H9 (cell line): ENCODE measurements around the gene COL18A1. TPM values are rescaled to one million over a fixed set of nuclear protein-coding genes. Genes with fewer than 3 reads are reported as not detected.

Experiments
- DNase-seq: peaks from one replicate; pipeline ENCODE4 v3.0.0-alpha.2; 2017
- H2AFZ ChIP-seq: one replicate; pipeline ENCODE4 v1.6.1; 2013; ENCODE audit warnings: mild to moderate bottlenecking, low read length, control low read depth, moderate library complexity
- H2AK5ac ChIP-seq: 2 replicates; pipeline ENCODE4 v1.6.1; 2013; ENCODE audit warnings: low read length, control low read depth, mixed read lengths; ENCODE audit not compliant: insufficient read length
- H2BK120ac ChIP-seq: one replicate; pipeline ENCODE4 v1.6.1; 2013; ENCODE audit warnings: low read depth, mild to moderate bottlenecking, low read length, control low read depth, inconsistent platforms; ENCODE audit not compliant: poor library complexity, severe bottlenecking
- H2BK12ac ChIP-seq: 2 replicates; pipeline ENCODE4 v1.6.1; 2013; ENCODE audit warnings: low read length, control low read depth, mixed read lengths, low read depth; ENCODE audit not compliant: insufficient read length
- H2BK15ac ChIP-seq: 2 replicates; pipeline ENCODE4 v1.6.1; 2013; ENCODE audit warnings: low read depth, low read length, control low read depth
- H2BK20ac ChIP-seq: one replicate; pipeline ENCODE4 v1.6.1; 2013; ENCODE audit warnings: low read depth, mild to moderate bottlenecking, low read length, control low read depth, inconsistent platforms; ENCODE audit not compliant: poor library complexity, severe bottlenecking
- H2BK5ac ChIP-seq: 2 replicates; pipeline ENCODE4 v1.6.1; 2013; ENCODE audit warnings: low read length, control low read depth, mixed read lengths; ENCODE audit not compliant: insufficient read length
- H3K14ac ChIP-seq: 2 replicates; pipeline ENCODE4 v1.6.1; 2013; ENCODE audit warnings: low read length, control low read depth; ENCODE audit not compliant: insufficient read depth
- H3K18ac ChIP-seq: 2 replicates; pipeline ENCODE4 v1.6.1; 2013; ENCODE audit warnings: low read depth, mild to moderate bottlenecking, mixed read lengths, low read length, control low read depth; ENCODE audit not compliant: insufficient read length
- H3K23ac ChIP-seq: 2 replicates; pipeline ENCODE4 v1.6.1; 2013; ENCODE audit warnings: low read length, control low read depth, mixed read lengths, low read depth; ENCODE audit not compliant: insufficient read length
- H3K23me2 ChIP-seq: 2 replicates; pipeline ENCODE4 v1.6.1; 2013; ENCODE audit warnings: low read depth, mild to moderate bottlenecking, mixed read lengths, low read length, control low read depth; ENCODE audit not compliant: insufficient read length, poor library complexity, severe bottlenecking
- H3K27ac ChIP-seq: 2 replicates; pipeline ENCODE4 v1.5.1; 2013; ENCODE audit warnings: low read length, control low read depth, mixed read lengths, low read depth; ENCODE audit not compliant: insufficient read length
- H3K27me3 ChIP-seq: 2 replicates; pipeline ENCODE4 v1.6.1; 2013; ENCODE audit warnings: low read length, control low read depth, inconsistent platforms; ENCODE audit not compliant: insufficient read depth
- H3K4ac ChIP-seq: 2 replicates; pipeline ENCODE4 v1.6.1; 2013; ENCODE audit warnings: low read depth, mild to moderate bottlenecking, control low read depth, inconsistent platforms, low read length, moderate library complexity
- H3K4me1 ChIP-seq: 2 replicates; pipeline ENCODE4 v1.6.1; 2013; ENCODE audit warnings: low read length, control low read depth, inconsistent platforms; ENCODE audit not compliant: insufficient read depth
- H3K4me2 ChIP-seq: 2 replicates; pipeline ENCODE4 v1.6.1; 2013; ENCODE audit warnings: low read length, control low read depth, mixed read lengths; ENCODE audit not compliant: insufficient read length, insufficient read depth
- H3K56ac ChIP-seq: 2 replicates; pipeline ENCODE4 v1.6.1; 2013; ENCODE audit warnings: low read depth, mild to moderate bottlenecking, mixed read lengths, low read length, control low read depth; ENCODE audit not compliant: insufficient read length
- H3K79me1 ChIP-seq: 2 replicates; pipeline ENCODE4 v1.6.1; 2013; ENCODE audit warnings: low read depth, mild to moderate bottlenecking, moderate library complexity, low read length, control low read depth, inconsistent platforms; ENCODE audit not compliant: insufficient read depth, poor library complexity, severe bottlenecking
- H3K79me2 ChIP-seq: 2 replicates; pipeline ENCODE4 v1.6.1; 2013; ENCODE audit warnings: low read length, control low read depth, inconsistent platforms; ENCODE audit not compliant: insufficient read depth
- H3K9ac ChIP-seq: 2 replicates; pipeline ENCODE4 v1.6.1; 2013; ENCODE audit warnings: low read length, control low read depth, mixed read lengths; ENCODE audit not compliant: insufficient read length; ENCODE audit errors: extremely low read depth
- H3K9me3 ChIP-seq: one replicate; pipeline ENCODE4 v1.6.1; 2013; ENCODE audit warnings: low read depth, low read length, inconsistent platforms; ENCODE audit not compliant: control insufficient read depth
- H3T11ph ChIP-seq: one replicate; pipeline ENCODE4 v1.6.1; 2013; ENCODE audit warnings: mild to moderate bottlenecking, low read length, control low read depth, inconsistent platforms
- H4K20me1 ChIP-seq: one replicate; pipeline ENCODE4 v1.6.1; 2013; ENCODE audit not compliant: control insufficient read depth, insufficient read length, insufficient read depth
- H4K5ac ChIP-seq: 2 replicates; pipeline ENCODE4 v1.6.1; 2013; ENCODE audit warnings: low read depth, mild to moderate bottlenecking, mixed read lengths, low read length, control low read depth; ENCODE audit not compliant: insufficient read length
- H4K8ac ChIP-seq: replicated peaks from 2 replicates; pipeline ENCODE4 v1.6.1; 2013; ENCODE audit warnings: low read length, control low read depth, mixed read lengths, low read depth; ENCODE audit not compliant: insufficient read length
- H4K91ac ChIP-seq: 2 replicates; pipeline ENCODE4 v1.6.1; 2013; ENCODE audit warnings: low read depth, mild to moderate bottlenecking, moderate library complexity, mixed read lengths, low read length, control low read depth; ENCODE audit not compliant: insufficient read length
- H3K27ac Mint-ChIP-seq, 3 experiments: 2 replicates in 2 of 3; 3 replicates in 1 of 3; pipeline ENCODE4 v1.8.0; 2020 to 2021; ENCODE audit warnings: mixed read lengths in 3 of 3, mild to moderate bottlenecking in 1 of 3, moderate library complexity in 1 of 3
- H3K27me3 Mint-ChIP-seq: 2 replicates; pipeline ENCODE4 v1.8.0; 2021; ENCODE audit warnings: low read depth, mild to moderate bottlenecking, moderate library complexity, mixed read lengths
- H3K36me3 Mint-ChIP-seq, 3 experiments: 2 replicates in 2 of 3; 3 replicates in 1 of 3; pipeline ENCODE4 v1.8.0; 2020 to 2021; ENCODE audit warnings: low read depth in 3 of 3, mixed read lengths in 3 of 3; ENCODE audit not compliant: insufficient read depth in 1 of 3
- H3K4me1 Mint-ChIP-seq, 2 experiments: 2 replicates each; pipeline ENCODE4 v1.8.0; 2020; ENCODE audit warnings: mixed read lengths in 2 of 2
- H3K4me3 Mint-ChIP-seq, 2 experiments: 2 replicates in 1 of 2; 3 replicates in 1 of 2; pipeline ENCODE4 v1.8.0; 2020 to 2021; ENCODE audit warnings: mild to moderate bottlenecking in 2 of 2, mixed read lengths in 2 of 2, moderate library complexity in 1 of 2
- H3K9me3 Mint-ChIP-seq, 2 experiments: 2 replicates in 1 of 2; 3 replicates in 1 of 2; pipeline ENCODE4 v1.8.0; 2020; ENCODE audit warnings: mild to moderate bottlenecking in 2 of 2, mixed read lengths in 2 of 2, moderate library complexity in 1 of 2
- WGBS: extraction: QIAGEN DNeasy Blood & Tissue Kit; methylation state at CpG from one replicate; pipeline ENCODE4 v1.1.7; 2013; ENCODE audit warnings: missing lambda C conversion rate, low lambda C conversion rate, mixed read lengths; ENCODE audit not compliant: insufficient read length; ENCODE audit errors: extremely low coverage; 5-methylcytosine and 5-hydroxymethylcytosine counted together
- total RNA-seq: library from RNA; stranded (reverse); gene quantifications from 2 replicates; pipeline ENCODE4 v1.2.1, GENCODE V29; 2021
- TF ChIP-seq, protein P1 (sequence below): fragments of 200-600 bp; sonication (generic); conservative IDR thresholded peaks from 3 replicates; pipeline ENCODE4 v1.8.0; 2021; ENCODE audit warnings: antibody characterized with exemption, mild to moderate bottlenecking

Gene COL18A1
- total RNA-seq, 1 experiment from 2014 or later: 232 TPM

DNA sequence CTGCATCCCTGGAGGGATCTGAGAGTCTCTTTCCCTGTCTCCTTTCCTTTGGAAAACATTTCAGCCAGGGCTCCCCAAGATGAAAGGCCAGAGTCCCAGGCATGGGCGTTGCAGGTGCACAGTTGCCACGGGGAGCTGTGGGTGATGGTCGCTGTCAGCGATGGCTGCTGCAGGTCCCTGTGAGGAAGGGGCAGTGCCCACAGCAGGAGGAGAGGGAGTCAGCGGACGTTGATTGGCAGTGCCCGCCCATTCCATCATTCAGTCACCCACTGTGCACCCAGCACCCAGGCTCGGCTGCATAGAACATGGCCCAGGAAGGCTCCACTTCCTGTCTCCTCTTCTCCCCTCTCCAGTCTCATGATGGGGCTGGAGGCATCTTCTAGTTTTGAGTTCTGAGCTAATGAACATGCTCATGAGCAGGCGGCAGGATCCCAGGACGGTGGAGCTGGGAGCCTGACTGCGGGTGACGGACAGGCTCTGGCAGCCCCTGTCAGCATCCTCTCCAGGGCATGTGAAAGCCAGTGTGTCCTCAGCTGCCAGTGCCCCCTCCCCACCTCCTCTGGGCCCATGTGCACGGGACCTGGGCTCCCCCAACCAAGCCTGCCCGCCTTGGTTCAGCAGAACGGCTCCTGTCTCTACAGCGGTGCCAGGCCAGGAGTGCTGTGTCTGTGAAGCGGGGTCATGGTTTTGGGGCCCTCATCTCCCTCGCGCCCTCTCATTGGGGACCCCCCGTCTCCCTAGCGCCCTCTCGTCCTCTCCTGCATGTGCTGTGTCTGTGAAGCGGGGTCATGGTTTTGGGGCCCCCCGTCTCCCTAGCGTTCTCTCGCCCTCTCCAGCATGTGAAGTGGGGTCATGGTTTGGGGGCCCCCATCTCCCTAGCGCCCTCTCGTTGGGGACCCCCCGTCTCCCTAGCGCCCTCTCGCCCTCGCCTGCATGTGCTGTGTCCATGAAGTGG lies 24.5 kb downstream of the COL18A1 start:
- H3K4me1 ChIP-seq: no peaks in the 10 kb centered on the region; the same call in 1 of the 2 replicates
- Mint-ChIP-seq H3K9me3 (no peaks in the 10 kb centered on the region), H3K4me3 (no peak overlapping the region; a peak in 1 of 5 replicates), H3K27me3 (no peaks in the 10 kb centered on the region; the same call in 1 of the 2 replicates), H3K36me3 (peaks cover 2 to 21% (median 16%) of the 10 kb centered on the region in 3 experiments; a peak in 6 of 7 replicates), H3K4me1 (peaks cover 59 to 74% of the 10 kb centered on the region in 2 experiments), H3K27ac (peak overlapping the region; percentile 92 to 96 (median 95))
- H4K20me1 ChIP-seq: no peaks in the 10 kb centered on the region
- H3K27ac ChIP-seq: no peak overlapping the region
- no peak for DNase-seq
- no peak overlapping the region for H3K18ac ChIP-seq
- no peak overlapping the region for H2AFZ ChIP-seq
- no peak overlapping the region for H2BK120ac ChIP-seq
- H3T11ph ChIP-seq: no peak overlapping the region
- H3K23me2 ChIP-seq: no peaks in the 10 kb centered on the region
- H4K5ac ChIP-seq: no peak overlapping the region
- H3K23ac ChIP-seq: no peak overlapping the region
- no peak overlapping the region for H2BK12ac ChIP-seq
- peaks cover 2% of the 10 kb centered on the region for H3K79me1 ChIP-seq
- no peak overlapping the region for H4K91ac ChIP-seq
- no peak overlapping the region; the same call in 1 of the 2 replicates for H3K14ac ChIP-seq
- H3K9me3 ChIP-seq: no peaks in the 10 kb centered on the region
- H2BK5ac ChIP-seq: no peak overlapping the region
- no peak overlapping the region for H2AK5ac ChIP-seq
- H3K9ac ChIP-seq: no peak overlapping the region
- no peak overlapping the region for H2BK20ac ChIP-seq
- H3K4ac ChIP-seq: no peak overlapping the region
- no CpG with 5 or more reads among the region's 32 CpGs for WGBS
- H3K27me3 ChIP-seq: no peaks in the 10 kb centered on the region
- TF ChIP-seq, protein P1, sequence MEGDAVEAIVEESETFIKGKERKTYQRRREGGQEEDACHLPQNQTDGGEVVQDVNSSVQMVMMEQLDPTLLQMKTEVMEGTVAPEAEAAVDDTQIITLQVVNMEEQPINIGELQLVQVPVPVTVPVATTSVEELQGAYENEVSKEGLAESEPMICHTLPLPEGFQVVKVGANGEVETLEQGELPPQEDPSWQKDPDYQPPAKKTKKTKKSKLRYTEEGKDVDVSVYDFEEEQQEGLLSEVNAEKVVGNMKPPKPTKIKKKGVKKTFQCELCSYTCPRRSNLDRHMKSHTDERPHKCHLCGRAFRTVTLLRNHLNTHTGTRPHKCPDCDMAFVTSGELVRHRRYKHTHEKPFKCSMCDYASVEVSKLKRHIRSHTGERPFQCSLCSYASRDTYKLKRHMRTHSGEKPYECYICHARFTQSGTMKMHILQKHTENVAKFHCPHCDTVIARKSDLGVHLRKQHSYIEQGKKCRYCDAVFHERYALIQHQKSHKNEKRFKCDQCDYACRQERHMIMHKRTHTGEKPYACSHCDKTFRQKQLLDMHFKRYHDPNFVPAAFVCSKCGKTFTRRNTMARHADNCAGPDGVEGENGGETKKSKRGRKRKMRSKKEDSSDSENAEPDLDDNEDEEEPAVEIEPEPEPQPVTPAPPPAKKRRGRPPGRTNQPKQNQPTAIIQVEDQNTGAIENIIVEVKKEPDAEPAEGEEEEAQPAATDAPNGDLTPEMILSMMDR: no peak
- peaks cover 46% of the 10 kb centered on the region; the same call in 1 of the 2 replicates for H3K79me2 ChIP-seq
- H3K56ac ChIP-seq: no peak overlapping the region
- no peak overlapping the region for H4K8ac ChIP-seq
- no peak overlapping the region for H2BK15ac ChIP-seq
- H3K4me2 ChIP-seq: no peak overlapping the region
